Kasumi-1 (cell line): ENCODE data around the gene GGT7.
A peak's percentile ranks its signal among the peaks of the same experiment; 100 is the strongest.
"Not testable (repeated sequence)": the region's sequence is repeated elsewhere in the genome, so short reads cannot be mapped to it uniquely, and the experiment has no call there.

Experiments used
- DNase-seq, 2 experiments: peaks; one replicate each; lab custom pipeline; 2025; lab: John Stamatoyannopoulos, UW

The GGT7 gene

DNA sequence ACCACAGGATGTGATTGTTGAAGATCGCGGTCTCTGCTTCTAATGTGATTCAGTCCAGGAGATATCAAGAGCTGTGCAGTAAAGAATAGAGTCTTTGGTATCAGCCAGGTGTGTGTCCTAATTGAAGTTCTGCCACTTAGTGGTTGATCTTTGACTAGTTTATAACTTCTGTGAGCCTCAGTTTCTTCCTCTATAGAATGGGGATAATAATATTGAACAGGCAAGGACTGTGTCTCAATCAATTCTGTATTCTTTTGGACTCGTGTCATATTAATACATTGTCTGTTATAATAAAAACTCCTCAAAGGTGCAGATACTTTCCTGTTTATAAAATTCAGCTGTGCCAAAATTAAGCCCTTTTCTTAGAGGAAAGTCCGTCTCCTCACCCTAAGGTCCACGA is 24.1 kb downstream of the GGT7 start:
- DNase-seq = no peak

DNA sequence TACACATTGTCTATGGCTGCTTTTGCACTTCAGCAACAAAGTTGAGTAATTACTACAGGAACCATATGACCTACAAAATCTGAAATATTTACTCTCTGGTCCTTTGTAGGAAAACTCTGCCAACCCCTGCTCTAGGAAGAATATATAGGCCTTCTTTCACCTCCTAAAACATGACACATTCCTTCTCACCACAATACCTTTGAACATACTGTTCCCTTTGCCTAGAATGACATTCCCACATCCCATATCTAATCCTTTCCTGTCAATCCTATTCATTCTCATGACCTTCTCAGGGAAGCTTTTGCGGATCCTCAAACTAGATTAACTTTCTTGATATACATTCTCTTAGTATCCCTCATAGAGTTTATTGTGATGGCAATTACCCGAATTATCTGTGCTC is 29.2 kb downstream of the GGT7 start:
- no peak for DNase-seq

DNA sequence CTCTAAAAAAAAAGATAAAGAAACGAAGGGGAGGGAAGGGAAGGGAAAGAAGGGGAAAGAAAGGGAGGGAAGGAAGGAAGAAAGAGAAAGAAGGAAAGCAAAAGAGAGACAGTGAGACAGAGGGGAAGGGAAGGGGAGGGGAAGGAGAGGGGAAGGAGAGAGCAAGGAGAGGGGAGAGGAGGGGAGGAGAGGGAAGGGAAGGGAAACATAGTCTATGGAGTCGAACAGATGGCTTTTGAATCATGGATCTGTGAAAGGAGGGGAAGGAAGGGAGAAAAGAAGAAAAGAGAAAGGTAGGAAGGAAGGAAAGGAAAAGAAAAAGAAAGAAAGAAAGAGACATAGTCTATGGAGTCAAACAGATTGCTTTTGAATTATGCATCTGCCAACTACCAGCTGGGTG is 30.5 kb downstream of the GGT7 start:
- no peak for DNase-seq

DNA sequence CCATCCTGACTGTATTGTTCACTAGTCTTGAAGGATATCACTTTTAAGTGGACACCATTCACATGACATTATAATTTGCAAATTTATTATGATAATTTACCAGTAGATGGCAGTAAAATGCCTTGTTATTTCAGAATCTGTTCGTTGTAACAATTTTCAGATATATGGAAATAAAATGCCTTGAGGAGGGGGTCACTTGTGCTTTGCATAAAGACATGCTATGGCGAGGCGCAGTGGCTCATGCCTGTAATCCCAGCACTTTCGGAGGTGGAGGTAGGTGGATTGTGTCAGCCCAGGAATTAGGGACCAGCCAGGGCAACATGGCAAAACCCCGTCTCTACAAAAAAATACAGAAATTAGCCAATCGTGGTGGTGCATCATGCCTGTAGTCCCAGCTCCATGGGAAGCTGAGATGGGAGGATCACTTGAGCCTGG is 38.2 kb downstream of the GGT7 start:
- DNase-seq = peak; percentile 48 to 63

DNA sequence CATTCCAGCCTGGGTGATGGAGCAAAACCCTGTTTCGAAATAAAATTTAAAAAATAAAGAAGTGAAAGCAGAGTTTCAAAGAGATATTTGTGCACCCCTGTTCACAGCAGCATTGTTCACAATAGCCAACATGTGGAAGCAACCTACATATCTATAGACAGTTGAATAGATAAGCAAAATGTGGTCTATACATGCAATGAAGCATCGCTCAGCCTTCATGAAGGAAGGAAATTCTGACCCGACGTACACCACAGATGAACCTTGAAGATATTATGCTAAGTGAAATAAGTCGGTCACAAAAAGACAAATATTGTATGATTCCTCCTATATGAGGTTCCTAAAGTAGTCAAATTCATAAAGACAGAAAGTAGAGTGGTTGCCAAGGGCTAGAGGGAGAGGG is 40.7 kb downstream of the GGT7 start:
- no peak for DNase-seq

DNA sequence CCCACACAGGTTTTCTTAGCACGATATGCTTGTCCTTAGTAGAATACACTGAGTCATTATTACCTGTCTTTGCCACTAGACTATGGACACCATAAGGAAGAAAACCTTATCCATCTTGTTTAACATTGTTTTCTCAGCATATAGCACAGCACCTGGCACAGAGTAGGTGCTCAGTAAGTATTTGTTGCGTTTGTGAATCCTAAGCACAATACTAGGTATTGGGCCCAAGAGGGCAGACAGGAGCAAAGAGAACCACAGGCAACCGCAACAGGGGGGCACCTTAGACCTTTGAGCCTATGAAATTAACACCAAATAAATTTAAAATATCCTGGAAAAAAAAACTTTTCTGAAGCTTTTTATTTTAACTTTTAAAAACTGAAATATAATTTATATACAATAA is 43.5 kb downstream of the GGT7 start:
- peak in 1 of 2 experiments; percentile 5 for DNase-seq

DNA sequence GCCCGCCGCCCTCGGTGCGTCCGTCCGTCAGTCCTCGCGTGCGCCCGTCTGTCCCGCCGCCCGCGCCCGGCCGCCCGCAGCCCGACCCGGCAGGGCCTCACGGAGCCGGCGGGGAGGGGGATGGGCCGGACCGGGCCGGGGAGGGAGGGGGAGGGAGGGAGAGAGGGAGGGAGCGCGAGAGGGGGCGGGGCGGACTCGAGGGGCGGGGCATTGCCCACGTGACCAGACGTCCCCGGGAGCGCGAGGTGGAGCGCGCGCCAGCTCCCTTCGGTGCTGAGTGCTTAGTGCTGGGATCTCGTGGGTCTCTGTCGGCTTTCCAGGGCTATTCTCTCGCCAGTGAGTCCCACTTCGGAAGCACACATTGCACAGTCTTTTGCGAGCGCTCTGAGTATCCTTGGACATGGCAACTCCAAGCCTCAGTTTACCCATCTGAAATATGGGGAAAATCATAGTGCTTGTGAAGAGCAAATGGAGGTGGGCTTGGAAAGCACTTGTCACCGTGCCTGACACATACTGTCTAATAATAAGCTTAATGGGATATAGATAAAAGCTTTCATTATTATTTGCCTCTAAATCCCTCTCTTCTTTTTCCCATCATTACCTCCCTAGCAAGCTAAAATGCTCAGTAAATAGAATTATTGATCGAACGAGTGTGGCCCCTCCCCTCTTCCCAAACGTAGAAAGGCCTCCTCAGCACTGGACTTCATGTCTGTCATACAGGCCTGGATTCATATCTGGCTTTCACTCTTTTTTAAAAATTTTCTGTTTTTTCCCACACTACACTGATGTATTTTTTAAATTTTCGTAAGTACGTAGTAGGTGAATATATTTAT is 46.9 kb downstream of the GGT7 start, which contains the start of gene NCOA6:
Gene NCOA6, minus strand, starts transcription at position 122 of the 833 bp plus-strand sequence. CDS start 43,296 bp downstream, outside the sequence.
- peak; percentile 50 to 74 for DNase-seq

DNA sequence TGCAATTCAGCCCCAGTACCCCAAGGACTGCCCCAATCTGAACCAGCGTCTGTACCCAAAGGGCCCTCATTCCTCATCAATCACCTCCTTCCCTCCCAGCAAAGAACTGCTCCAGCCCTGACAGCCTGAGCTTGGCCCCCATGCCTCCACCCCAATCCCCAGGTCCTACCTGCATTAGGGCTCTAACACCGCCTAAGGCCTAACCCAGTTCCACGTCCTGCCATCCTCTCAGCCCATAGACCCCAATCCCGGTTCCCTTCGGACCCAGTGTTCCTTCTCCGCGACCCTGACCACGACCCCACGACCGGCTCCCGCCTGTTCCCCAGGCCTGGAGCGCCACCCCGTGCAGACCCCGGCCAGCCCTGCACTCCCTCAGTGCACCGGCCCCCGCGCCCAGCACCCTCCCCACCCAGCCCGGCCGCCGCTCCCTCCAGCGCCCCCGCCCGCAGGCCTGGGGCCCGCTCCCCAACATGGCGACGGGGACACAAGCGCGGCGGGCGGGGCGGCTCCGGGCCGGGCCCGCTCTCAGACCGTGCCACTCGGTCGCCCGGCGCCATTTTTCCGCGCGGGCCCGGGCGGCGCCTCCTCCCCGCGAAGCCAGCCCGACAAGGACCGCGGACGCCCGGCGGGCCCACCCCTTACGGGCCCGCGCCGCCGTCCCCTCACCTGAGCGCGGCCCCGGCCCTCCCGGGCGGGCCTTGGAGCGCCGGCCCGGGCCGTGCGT is 47.7 kb downstream of the GGT7 start:
- DNase-seq = peak; percentile 11 to 62

DNA sequence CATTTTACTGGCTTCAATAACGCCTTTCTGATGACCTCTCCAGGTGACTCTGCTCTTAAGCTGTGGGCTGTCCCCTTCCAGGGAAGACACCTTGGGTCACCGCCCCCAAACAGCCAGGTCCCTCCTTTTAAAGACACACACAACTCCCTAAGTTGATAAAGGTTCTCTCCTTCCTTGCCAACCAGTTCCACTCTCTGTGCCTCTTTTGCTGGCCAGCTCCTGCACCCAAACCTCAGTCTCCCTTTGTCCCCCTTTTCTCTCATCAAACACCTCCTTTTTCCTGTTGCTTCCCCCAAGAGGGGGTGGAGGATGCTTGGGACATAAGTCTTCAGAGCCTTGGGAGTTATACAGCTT is 48.2 kb downstream of the GGT7 start:
- peak; percentile 61 to 68 for DNase-seq

DNA sequence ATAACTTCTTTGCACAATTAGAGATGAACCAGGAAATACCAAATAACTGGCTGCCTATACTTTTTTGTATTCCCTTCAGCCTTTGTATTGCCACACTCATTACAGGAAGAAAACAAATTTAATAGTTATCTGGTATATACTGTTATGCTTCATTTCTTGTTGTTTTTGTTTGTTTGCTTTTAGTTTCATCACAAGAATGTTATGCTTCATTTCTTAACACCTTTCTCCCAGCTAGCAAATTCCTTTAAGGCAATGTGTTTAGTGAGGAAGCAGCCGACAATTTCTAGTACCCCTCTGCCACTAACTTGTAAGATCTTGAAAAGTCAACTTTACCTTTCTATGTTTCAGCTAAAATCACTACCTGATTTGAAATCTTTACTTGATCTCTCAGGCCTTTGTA is 48.6 kb downstream of the GGT7 start:
- DNase-seq = no peak

DNA sequence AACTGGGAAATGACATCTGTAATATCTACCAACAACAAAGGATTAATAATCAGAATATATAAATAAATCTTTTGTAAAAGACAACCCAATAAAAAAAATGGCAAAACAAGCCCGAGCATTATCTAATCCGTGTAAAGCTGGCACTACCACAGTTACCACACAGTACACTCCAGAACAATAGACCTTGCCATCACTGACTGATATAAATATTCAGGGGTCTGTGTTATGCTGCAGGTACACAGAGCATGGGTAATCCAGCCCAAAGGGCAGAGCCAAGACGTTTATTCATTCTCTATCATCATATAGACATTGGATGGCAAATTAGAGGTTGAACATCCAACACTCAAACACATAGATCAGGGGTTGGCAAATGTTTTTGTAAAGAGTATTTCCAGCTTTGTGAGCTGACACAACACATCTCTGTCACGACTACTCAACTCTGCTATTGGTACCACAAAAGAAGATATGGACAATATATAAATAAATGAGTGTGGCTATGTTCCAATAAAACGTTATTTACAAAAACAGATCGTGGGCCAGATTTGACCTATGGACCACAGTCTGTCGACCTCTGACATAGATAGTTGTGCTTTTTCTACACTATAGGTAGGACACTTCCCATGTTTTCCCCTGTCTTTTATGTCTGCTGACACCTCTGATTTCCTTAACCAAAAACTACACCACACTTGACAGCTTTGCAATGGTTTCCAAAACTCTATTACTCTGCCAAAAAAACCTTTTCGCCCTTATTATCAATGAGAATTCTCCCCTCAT is 51.7 kb downstream of the GGT7 start:
- no peak for DNase-seq

DNA sequence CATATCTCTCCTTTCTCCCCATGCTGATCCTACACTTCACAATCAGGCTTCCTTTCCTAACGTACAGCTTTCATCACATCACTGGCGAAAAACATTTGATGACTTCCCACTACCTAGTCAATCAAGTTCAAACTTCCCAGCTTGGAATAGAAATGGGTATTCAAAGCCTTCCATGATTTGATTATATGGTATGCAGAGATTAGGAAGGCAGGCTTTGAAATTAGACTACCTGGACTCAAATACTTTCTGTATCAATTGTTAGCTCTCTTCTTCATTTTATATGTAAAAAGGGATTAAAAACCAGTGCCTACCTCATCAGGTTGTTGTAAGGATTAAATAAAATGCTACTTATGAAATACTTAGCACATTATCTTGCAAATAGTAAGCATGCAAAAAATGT is 54.9 kb downstream of the GGT7 start:
- no peak for DNase-seq

DNA sequence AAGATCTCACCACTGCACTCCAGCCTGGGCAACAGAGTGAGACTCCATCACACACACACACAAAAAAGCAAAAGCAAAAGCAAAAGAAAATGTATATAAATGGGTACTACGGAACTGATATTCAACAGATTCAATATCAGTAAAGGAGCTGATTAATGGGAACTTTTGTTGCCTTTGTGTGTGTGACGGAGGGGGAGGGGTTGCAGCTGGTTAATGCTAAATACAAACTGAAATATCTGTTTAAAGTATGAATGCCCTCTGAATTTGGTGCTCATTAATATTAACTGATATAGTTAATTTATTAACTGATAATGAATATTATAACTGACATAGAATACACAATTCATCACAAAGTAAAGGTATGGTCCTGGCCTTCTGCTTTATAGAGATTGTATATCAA is 55.6 kb downstream of the GGT7 start:
- no peak for DNase-seq

DNA sequence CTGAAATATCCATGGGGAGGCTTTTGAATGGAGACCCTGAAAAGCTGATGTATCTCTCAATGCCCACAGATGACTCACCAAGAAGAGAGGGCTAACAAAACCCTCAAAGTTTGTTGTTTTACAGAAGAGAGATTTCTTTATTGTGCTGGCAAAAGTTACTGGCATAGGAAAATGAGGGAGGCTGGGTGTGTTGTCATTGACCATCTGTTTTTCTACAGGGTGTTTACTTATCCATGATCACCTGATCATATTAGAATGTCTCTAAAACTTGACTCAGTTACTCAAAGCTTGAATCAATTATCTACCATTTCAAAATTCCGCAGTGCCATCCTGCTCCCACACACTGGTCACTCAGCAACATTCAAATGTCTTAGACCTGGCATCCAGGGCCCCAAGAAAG is 57.0 kb downstream of the GGT7 start:
- no peak for DNase-seq

DNA sequence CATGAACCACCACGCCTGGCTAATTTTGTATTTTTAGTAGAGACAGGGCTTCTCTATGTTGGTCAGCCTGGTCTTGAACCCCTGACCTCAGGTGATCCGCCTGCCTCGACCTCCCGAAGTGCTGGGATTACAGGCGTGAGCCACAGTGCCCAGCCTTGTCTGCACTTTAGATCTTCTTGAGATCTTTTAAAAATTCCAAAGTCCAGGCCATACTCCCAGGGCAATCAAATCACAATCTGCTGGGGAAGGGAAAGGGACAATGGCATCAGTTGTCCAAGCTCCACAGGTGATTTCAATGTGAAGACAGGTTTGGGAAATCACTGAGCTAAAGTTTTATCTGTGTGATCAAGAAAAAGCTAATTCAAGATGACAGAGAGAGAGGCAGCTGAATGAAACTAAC is 64.1 kb downstream of the GGT7 start:
- no peak for DNase-seq

DNA sequence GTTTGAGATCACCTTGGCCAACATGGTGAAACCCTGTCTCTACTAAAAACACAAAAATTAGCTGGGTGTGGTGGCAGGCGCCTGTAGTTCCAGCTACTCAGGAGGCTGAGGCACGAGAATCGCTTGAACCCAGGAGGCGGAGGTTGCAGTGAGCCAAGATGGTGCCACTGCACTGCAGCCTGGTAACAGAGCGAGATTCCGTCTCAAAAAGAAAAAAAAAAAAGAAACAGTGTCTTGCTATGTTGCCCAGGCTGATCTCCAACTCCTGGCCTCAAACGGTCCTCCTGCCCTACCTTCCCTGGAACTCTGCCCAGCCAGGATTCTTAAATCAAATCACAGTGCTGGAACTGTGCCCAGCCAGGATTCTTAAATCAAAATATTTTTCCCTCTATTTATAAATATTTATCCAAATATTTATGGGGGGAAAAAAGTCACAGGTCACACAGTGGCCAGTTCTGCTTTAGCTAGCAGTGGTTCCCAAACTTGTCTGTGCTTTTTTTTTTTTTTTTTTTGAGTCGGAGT is 64.7 kb downstream of the GGT7 start:
- not testable (repeated sequence) for DNase-seq

DNA sequence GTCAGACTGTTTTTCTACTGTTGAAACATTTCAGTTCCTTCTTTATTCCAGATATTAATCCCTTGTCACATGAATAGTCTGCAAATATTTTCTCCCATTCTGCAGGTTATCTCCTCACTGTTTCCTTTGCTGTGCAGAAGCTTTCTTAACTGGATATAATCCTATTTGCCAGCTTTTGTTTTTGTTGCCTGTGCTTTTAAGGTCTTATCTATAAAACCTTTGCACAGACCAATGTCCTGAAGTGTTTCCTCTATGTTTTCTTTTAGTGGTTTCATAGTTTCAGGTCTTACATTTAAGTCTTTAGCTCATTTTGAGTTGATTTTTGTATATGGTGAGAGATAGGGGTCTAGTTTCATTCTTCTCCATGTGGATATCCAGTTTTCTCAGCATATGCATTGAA is 66.4 kb downstream of the GGT7 start:
- DNase-seq = no peak

DNA sequence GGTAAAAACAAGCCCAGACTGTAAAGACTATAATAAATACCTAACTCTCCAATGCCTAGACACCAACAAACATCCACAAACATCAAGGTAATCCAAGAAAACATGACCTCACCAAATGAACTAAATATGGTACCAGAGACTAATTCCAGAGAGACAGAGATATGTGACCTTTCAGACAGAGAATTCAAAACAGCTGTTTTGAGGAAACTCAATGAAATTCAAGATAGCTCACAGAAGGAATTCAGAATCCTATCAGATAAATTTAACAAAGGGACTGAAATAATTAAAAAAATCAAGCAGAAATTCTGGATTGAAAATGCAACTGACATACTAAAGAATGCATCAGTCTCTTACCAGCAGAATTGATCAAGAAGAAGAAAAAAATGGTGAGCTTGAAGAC is 73.8 kb downstream of the GGT7 start:
- no peak for DNase-seq

DNA sequence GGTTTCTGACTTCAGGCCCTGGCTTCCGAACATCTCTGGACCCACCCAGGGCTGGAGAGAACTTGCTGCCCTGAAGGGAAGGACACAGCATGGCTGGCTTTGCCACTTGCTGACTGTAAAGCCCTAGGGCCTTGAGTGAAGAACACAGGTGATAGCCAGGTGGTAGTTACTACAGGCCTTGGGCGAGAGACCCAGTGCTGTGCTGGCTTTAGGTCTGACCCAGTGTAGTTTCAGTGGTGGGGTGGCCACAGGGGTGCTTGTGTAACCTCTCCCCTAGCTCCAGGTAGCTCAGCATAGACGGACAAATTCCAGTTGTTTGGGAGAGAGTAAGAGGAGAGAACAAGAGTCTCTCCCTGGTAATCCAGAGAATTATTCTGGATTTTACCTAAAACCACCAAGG is 74.3 kb downstream of the GGT7 start:
- DNase-seq = no peak

DNA sequence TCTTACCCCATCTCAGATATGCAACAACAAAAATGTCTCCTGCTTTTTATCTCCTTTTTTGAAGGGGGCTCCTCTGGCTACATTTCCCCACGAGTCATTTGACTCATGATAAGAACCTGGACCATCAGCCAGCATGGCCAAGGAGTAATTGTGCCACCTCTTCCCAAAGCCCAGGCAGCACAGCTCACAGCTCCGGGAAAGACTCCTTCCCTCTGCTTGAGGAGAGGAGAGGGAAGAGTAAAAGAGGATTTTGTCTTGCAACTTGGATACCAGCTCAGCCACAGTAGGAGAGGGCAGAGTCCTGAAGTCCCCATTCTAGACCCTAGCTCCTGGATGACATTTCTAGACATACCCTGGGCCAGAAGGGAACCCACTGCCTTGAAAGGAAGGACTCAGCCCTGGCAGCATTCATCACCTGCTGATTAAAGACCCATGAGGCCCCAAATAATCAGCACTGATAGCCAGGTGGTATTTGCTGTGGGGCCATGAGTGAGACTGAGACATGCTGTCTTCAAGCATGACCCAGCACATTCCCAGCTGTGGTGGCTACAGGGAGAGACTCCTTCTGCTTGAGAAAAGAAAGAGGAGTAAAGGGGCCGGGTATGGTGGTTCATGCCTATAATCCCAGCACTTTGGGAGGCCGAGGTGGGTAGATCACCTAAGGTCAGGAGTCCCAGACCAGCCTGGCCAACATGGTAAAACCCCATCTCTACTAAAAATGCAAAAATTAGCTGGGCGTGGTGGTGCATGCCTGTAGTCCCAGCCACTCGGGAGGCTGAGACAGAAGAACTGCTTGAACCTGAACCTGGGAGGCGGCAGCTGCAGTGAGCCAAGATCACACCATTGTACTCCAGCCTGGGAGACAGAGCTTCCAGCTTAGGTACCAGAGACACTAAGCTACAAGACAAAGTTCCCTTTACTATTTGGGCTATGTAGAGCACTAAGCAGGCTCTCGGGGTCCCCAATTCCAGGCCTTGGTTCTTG is 75.4 kb downstream of the GGT7 start:
- DNase-seq = no peak
